K562 (cell line): ENCODE results near the gene GOLGA5. TPM values are rescaled to one million over a fixed set of nuclear protein-coding genes. Genes with fewer than 3 reads are reported as not detected.

ENCODE experiments used
- CEBPG ChIP-seq, 3 experiments: fragments of 200-800 bp in 1 of 3; sonication (Bioruptor generic) in 1 of 3; sonication (generic) in 1 of 3; formaldehyde crosslinking in 1 of 3; IDR thresholded peaks in 2 of 3; conservative IDR thresholded peaks in 1 of 3; 2 replicates each; pipeline versions ENCODE4 v1.6.1 to v1.8.0; 2016 to 2022; ENCODE audit warnings: missing compliant biosample characterization in 2 of 3, missing genetic modification characterization in 2 of 3, mild to moderate bottlenecking in 1 of 3, missing genetic modification reagents in 1 of 3
- CREM ChIP-seq: IDR thresholded peaks from 2 replicates; pipeline ENCODE4 v1.6.1; 2014; ENCODE audit warnings: antibody characterized with exemption, low read depth
- E2F6 ChIP-seq, 2 experiments: IDR thresholded peaks; 2 replicates each; pipeline ENCODE4 v1.6.1; 2011; ENCODE audit warnings: borderline replicate concordance in 1 of 2, control low read depth in 1 of 2, low read depth in 1 of 2, low read length in 1 of 2, mild to moderate bottlenecking in 1 of 2, mixed read lengths in 1 of 2, moderate library complexity in 1 of 2; ENCODE audit not compliant: insufficient read depth in 1 of 2, insufficient read length in 1 of 2, poor library complexity in 1 of 2, severe bottlenecking in 1 of 2; ENCODE audit errors: extremely low read depth in 1 of 2
- ELF1 ChIP-seq: fragments of 200-800 bp; sonication (Bioruptor generic); IDR thresholded peaks from 2 replicates; pipeline ENCODE4 v1.6.1; 2016; ENCODE audit warnings: missing genetic modification characterization, missing compliant biosample characterization
- JUND ChIP-seq, 2 experiments: IDR thresholded peaks; 2 replicates in 1 of 2; 3 replicates in 1 of 2; pipeline ENCODE4 v1.6.1; 2011; ENCODE audit warnings: borderline replicate concordance in 2 of 2, low read depth in 2 of 2, low read length in 2 of 2, improper control_type of control experiment in 1 of 2, missing biosample characterization in 1 of 2, missing genetic modification characterization in 1 of 2, missing genetic modification reagents in 1 of 2
- MCM5 ChIP-seq: fragments of 450-650 bp; IDR thresholded peaks from 2 replicates; pipeline ENCODE4 v1.6.1; 2016; ENCODE audit warnings: low read depth
- NR4A1 ChIP-seq, 2 experiments: fragments of 250-450 bp in 1 of 2; fragments of 450-650 bp in 1 of 2; sonication (Bioruptor Pico) in 1 of 2; IDR thresholded peaks; 2 replicates each; pipeline versions ENCODE4 v1.4.0 to v1.6.1; 2016 to 2020; ENCODE audit warnings: mild to moderate bottlenecking in 2 of 2, missing compliant biosample characterization in 1 of 2, missing genetic modification characterization in 1 of 2, moderate library complexity in 1 of 2
- PHF8 ChIP-seq: fragments of 200-600 bp; sonication (generic); IDR thresholded peaks from 2 replicates; pipeline ENCODE4 v1.6.1; 2012; ENCODE audit warnings: mixed run types, mild to moderate bottlenecking, inconsistent platforms, low read length, moderate library complexity, borderline replicate concordance
- POLR2AphosphoS5 ChIP-seq: IDR thresholded peaks from 2 replicates; pipeline ENCODE4 v1.6.1; 2011; ENCODE audit warnings: mild to moderate bottlenecking, low read depth, low read length, moderate library complexity; ENCODE audit not compliant: control insufficient read depth, insufficient read depth
- PRPF4 ChIP-seq: fragments of 200-400 bp; formaldehyde crosslinking; IDR thresholded peaks from one replicate; pipeline ENCODE4 v1.6.1; 2017; ENCODE audit warnings: low read length, low read depth, mild to moderate bottlenecking; ENCODE audit not compliant: insufficient read depth, poor library complexity, severe bottlenecking
- PTRF ChIP-seq: fragments of 450-650 bp; IDR thresholded peaks from 2 replicates; pipeline ENCODE4 v1.6.1; 2016; ENCODE audit warnings: mild to moderate bottlenecking, missing genetic modification characterization, missing compliant biosample characterization
- RFX5 ChIP-seq: IDR thresholded peaks from 2 replicates; pipeline ENCODE4 v1.6.1; 2011; ENCODE audit warnings: low read depth, mild to moderate bottlenecking, improper control_type of control experiment, low read length
- RFX7 ChIP-seq: fragments of 250-450 bp; sonication (Bioruptor Pico); IDR thresholded peaks from 2 replicates; pipeline ENCODE4 v1.5.1; 2021; ENCODE audit warnings: mild to moderate bottlenecking
- ZNF436 ChIP-seq: fragments of 250-450, 450-650 bp; sonication (Bioruptor Pico); formaldehyde crosslinking; IDR thresholded peaks from 2 replicates; pipeline ENCODE4 v1.7.0; 2020; ENCODE audit warnings: mild to moderate bottlenecking
- ZNF696 ChIP-seq: fragments of 250-450 bp; sonication (Bioruptor Pico); conservative IDR thresholded peaks from 2 replicates; pipeline ENCODE4 v1.4.0; 2020; ENCODE audit warnings: mild to moderate bottlenecking, moderate library complexity
- ZNF77 ChIP-seq: fragments of 250-450 bp; sonication (Bioruptor Pico); IDR thresholded peaks from 2 replicates; pipeline ENCODE4 v1.5.0; 2020
- polyA plus RNA-seq, 8 experiments: library from polyadenylated mRNA; depleted of rRNA in 4 of 8; stranded (reverse) in 5 of 8; unstranded in 3 of 8; fragments of >200 nt; fragmentation: Nextera tagmentation in 2 of 8; fragmentation: Illumina TruSeq in 1 of 8; extraction: Ambion mirVana in 2 of 8; extraction: Trizol in 1 of 8; gene quantifications; 2 replicates each; pipeline versions ENCODE4 v1.2.1 to v1.2.3, GENCODE V29; 2011 to 2014; ENCODE audit warnings: inconsistent platforms in 1 of 8, missing spikeins in 1 of 8
- total RNA-seq, 7 experiments: library from RNA; depleted of rRNA in 6 of 7; stranded (reverse); fragments of >200 nt in 6 of 7; fragmentation: Illumina TruSeq in 2 of 7; extraction: Trizol in 2 of 7; gene quantifications; 2 replicates each; pipeline versions ENCODE4 v1.2.1 to v1.2.3, GENCODE V29; 2011 to 2021; ENCODE audit warnings: low replicate concordance in 1 of 7
- TF ChIP-seq, protein P1 (sequence below): fragments of 450-650 bp; IDR thresholded peaks from 2 replicates; pipeline ENCODE4 v1.6.1; 2016
- TF ChIP-seq, protein P2 (sequence below): fragments of 450-650 bp; IDR thresholded peaks from 2 replicates; pipeline ENCODE4 v1.6.1; 2016; ENCODE audit warnings: borderline replicate concordance

The GOLGA5 gene
- total and polyA plus RNA-seq, 9 of the 15 experiments (the other 6 are each of a cell fraction or from before 2014, with no cell fraction given), result 5.7 to 19.6 (median 12.7) TPM

- TF ChIP-seq, protein P1, sequence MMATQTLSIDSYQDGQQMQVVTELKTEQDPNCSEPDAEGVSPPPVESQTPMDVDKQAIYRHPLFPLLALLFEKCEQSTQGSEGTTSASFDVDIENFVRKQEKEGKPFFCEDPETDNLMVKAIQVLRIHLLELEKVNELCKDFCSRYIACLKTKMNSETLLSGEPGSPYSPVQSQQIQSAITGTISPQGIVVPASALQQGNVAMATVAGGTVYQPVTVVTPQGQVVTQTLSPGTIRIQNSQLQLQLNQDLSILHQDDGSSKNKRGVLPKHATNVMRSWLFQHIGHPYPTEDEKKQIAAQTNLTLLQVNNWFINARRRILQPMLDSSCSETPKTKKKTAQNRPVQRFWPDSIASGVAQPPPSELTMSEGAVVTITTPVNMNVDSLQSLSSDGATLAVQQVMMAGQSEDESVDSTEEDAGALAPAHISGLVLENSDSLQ, result peak; percentile 36
- peak; percentile 83; the same call in 1 of the 2 replicates for TF ChIP-seq PHF8
- TF ChIP-seq CEBPG (CRISPR knock-in tag; IDR thresholded peaks at IDR 0.05), result peak; percentile 74; the same call in 1 of the 2 replicates
- TF ChIP-seq CEBPG (tag; conservative IDR thresholded peaks at IDR 0.05 in 1 of 2, IDR thresholded peaks at IDR 0.05 in 1 of 2), result peak; percentile 86 to 93
- no peak for TF ChIP-seq MCM5
- TF ChIP-seq PRPF4, result no peak
- no peak for TF ChIP-seq RFX5
- peak; percentile 91 to 93 for TF ChIP-seq E2F6 (IDR thresholded peaks at IDR 0.05; ENCODE audit: borderline replicate concordance in 1 of 2, extremely low read depth in 1 of 2, insufficient read depth in 1 of 2, insufficient read length in 1 of 2, low read depth in 1 of 2, low read length in 1 of 2, poor library complexity in 1 of 2, severe bottlenecking in 1 of 2)
- TF ChIP-seq, protein P2, sequence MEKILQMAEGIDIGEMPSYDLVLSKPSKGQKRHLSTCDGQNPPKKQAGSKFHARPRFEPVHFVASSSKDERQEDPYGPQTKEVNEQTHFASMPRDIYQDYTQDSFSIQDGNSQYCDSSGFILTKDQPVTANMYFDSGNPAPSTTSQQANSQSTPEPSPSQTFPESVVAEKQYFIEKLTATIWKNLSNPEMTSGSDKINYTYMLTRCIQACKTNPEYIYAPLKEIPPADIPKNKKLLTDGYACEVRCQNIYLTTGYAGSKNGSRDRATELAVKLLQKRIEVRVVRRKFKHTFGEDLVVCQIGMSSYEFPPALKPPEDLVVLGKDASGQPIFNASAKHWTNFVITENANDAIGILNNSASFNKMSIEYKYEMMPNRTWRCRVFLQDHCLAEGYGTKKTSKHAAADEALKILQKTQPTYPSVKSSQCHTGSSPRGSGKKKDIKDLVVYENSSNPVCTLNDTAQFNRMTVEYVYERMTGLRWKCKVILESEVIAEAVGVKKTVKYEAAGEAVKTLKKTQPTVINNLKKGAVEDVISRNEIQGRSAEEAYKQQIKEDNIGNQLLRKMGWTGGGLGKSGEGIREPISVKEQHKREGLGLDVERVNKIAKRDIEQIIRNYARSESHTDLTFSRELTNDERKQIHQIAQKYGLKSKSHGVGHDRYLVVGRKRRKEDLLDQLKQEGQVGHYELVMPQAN, result peak; percentile 62; the same call in 1 of the 2 replicates
- no peak for TF ChIP-seq ZNF696 (CRISPR knock-in tag)
- no peak for TF ChIP-seq ZNF77 (CRISPR knock-in tag)
- no peak for TF ChIP-seq ZNF436 (CRISPR knock-in tag)
- peak; percentile 92 for TF ChIP-seq ELF1 (tag)
- peak; percentile 35; the same call in 1 of the 2 replicates for TF ChIP-seq PTRF (tag)
- no peak for TF ChIP-seq NR4A1 (CRISPR knock-in tag; IDR thresholded peaks at IDR 0.05)
- TF ChIP-seq NR4A1 (tag; IDR thresholded peaks at IDR 0.05), result 0 out of 2 replicates have a peak, but pooled peaks have one; percentile 38
- TF ChIP-seq POLR2AphosphoS5, result 0 out of 2 replicates have a peak, but pooled peaks have one; percentile 26
- TF ChIP-seq JUND (IDR thresholded peaks at IDR 0.05; ENCODE audit: borderline replicate concordance, low read depth, low read length), result peak; percentile 59
- 0 out of 3 replicates have a peak, but pooled peaks have one; percentile 12 for TF ChIP-seq JUND (tag; IDR thresholded peaks at IDR 0.05; ENCODE audit: borderline replicate concordance, low read depth, low read length)
- peak; percentile 94 for TF ChIP-seq CREM
- TF ChIP-seq RFX7 (CRISPR knock-in tag), result no peak
These were observed at the start of gene GOLGA5 (continued) for GRCh38 chr14:92793709-92794546.
